GM21825 (cell line): Measurements from ENCODE around the gene EPHA3.
"Not testable (repeated sequence)": the region's sequence is repeated elsewhere in the genome, so short reads cannot be mapped to it uniquely, and the experiment has no call there.

Source experiments
- ATAC-seq: cut with Tn5 transposase; IDR thresholded peaks from one replicate; pipeline ENCODE4 v1.9.1; 2021; ENCODE audit warnings: mild to moderate bottlenecking, moderate library complexity; ENCODE audit not compliant: unreplicated experiment

EPHA3 gene

DNA sequence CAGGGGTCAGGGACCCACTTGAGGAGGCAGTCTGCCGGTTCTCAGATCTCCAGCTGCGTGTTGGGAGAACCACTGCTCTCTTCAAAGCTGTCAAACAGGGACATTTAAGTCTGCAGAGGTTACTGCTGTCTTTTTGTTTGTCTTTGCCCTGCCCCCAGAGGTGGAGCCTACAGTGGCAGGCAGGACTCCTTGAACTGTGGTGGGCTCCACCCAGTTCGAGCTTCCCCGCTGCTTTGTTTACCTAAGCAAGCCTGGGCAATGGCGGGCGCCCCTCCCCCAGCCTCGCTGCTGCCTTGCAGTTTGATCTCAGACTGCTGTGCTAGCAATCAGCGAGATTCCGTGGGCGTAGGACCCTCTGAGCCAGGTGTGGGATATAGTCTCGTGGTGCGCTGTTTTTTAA is 243.5 kb downstream of the EPHA3 start:
- ATAC-seq = not testable (repeated sequence)

DNA sequence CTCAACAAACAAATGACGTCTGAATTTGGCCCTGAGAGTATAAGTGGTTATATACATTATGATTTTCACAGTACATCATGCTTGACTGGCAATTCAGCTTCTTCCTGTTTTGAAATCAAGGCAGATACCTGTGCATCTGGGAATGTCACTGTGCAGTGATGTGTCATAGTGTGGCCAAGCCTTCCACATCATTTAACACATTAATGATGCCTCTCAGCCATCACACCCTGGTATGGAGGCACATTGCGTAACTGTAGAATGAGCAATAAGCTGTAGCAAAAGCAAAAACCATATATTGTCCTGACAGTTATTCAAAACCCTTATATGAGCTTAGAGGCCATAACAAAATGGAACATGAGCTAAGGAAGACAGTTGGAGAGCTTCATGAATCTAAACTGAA is 246.0 kb downstream of the EPHA3 start:
- no peak for ATAC-seq

DNA sequence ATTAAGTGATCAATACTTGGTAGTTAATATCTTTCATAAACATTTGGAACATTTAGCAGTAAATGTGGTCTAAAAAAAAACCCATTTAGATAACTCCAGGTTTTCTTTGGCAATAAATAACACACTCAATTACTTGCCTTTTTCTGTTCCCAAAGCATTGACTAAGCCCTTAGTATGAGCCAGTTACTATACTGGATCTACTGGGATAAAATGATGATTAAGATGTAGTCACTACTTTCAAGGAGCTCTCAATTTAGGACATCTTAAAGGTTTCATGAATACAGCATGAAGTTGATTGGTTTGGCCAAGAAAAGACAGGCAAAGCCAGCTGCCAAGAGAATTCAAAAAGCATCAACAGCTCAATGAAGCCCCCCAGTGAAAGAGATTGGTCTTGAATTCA is 250.9 kb downstream of the EPHA3 start:
- ATAC-seq = no peak

GRCh38 chr3:89360156-89360555 is 252.7 kb downstream of the EPHA3 start:
- no peak for ATAC-seq

GRCh38 chr3:89362496-89362895 is 255.1 kb downstream of the EPHA3 start:
- ATAC-seq = no peak

DNA sequence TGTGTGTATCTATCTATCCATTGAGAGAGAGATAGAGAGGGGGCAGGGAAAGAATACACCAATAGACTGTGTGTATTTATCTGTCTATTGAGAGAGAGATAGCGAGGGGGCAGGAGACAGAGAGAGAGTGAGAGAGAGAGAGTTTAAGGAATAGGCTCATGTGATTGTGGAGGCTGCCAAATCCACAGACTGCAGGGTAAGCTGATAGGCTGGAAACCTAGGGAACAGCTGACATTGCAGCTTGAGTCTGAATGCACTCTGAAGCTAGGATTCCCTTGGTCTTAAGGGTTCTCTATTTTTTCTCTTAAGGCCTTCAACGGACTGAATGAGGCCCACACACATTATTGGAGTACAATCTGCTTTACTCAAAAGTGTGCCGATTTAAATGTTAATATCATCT is 255.8 kb downstream of the EPHA3 start:
- ATAC-seq = no peak

- no peak for ATAC-seq
These were observed 256.9 kb downstream of the EPHA3 start for GRCh38 chr3:89364314-89364713.

- no peak for ATAC-seq
These were observed 259.7 kb downstream of the EPHA3 start for GRCh38 chr3:89367166-89367565.

GRCh38 chr3:89368846-89369245 is 261.4 kb downstream of the EPHA3 start:
- no peak for ATAC-seq

GRCh38 chr3:89372456-89372855 is 265.0 kb downstream of the EPHA3 start:
- no peak for ATAC-seq

- ATAC-seq = no peak
These were observed 266.0 kb downstream of the EPHA3 start for GRCh38 chr3:89373434-89373833.

DNA sequence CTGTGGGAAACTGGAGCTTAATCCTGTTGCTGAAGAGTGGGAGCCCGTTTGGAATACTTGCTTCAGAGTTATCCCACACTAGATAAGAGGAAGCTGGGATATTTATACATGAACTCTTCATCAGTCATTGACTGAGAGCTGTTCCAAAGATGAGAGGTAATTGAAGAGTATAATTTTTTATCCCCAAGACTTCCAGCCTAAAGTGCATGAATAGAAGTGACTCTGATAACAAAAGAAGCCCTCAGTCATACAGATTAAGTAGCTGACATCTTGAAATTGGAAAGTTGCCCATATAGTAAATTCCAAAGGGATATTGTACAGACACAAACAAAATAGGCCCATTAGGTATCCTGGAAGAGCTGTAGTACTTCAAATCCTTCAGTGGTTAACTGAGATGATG is 268.0 kb downstream of the EPHA3 start:
- no peak for ATAC-seq

DNA sequence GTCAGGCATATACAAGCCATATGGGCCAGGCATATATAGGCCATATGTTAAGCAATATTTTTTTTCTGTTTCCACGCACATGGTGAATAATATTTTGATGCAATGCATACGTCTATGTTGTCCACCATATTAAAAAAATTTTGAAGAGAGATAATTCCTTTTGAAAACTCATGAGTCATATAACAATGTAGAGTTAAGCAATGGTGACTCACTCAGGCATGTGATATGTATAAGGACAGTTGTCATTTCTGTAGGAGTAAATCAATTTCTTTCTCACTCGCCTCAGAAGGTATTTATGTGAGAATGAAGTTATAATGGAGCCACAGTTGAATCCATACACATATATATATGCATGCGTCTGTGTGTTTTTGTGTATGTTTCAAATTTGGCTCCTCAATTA is 272.6 kb downstream of the EPHA3 start:
- ATAC-seq = no peak

DNA sequence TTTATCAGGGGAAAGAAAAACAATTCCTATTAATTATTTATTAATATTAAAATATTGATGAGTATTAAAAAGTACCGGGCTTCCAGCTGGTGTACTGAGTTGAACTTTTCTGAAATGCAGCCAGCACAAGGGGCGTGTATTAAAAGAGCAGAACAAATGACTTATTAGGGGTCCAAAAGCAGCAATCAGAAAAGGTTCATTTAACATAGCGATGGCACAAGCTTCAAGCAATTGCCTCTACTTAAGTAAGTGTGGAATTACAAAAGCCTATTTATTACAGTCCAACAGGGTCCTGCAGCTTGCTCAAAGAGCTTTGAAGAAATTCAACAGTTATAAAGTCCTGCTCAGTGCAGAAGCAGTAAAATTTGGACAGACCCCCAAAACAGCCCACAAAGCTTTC is 285.6 kb downstream of the EPHA3 start:
- no peak for ATAC-seq

DNA sequence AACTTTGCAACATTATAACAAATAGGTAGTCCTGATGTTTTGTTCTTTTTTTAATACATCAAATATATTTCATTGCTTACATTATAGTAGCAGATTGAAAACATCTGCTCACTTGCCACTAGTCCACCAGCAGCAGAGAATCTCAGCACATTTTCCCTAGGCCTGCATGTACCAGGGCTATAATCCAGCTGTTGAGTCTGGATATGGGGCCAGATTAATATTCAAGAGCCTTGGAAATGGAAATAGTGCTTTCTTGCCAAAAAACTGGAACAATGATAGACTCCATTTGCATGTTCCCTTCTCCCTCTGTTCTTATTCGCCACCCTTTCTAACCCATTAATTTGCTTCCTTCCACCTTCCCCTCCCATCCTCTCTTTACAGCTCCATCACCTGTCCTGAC is 288.0 kb downstream of the EPHA3 start:
- no peak for ATAC-seq

- no peak for ATAC-seq
These were observed 288.6 kb downstream of the EPHA3 start for GRCh38 chr3:89395996-89396395.

DNA sequence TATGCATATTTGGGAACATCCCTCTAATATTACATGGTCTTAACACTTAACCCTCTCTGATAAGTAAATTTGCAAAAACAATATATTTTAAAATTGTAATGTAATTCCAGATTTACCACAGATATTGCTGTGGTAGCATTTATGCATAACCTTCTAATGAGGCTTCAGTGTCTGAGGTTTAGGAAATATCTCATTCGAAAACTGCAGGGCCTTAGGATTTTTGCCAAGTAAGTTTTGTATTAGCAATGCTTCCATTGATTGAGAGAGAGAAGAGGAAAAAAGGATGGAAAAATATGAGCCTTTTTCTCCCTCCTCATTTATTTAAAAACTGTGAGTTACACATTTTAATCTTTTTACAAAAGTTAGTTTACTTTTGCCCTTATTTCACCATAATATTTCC is 294.6 kb downstream of the EPHA3 start:
- ATAC-seq = no peak

GRCh38 chr3:89405176-89405575 is 297.8 kb downstream of the EPHA3 start:
- no peak for ATAC-seq

- ATAC-seq = no peak
These were observed 298.2 kb downstream of the EPHA3 start for GRCh38 chr3:89405593-89405992.

GRCh38 chr3:89411201-89411600 is 303.8 kb downstream of the EPHA3 start:
- ATAC-seq = no peak

DNA sequence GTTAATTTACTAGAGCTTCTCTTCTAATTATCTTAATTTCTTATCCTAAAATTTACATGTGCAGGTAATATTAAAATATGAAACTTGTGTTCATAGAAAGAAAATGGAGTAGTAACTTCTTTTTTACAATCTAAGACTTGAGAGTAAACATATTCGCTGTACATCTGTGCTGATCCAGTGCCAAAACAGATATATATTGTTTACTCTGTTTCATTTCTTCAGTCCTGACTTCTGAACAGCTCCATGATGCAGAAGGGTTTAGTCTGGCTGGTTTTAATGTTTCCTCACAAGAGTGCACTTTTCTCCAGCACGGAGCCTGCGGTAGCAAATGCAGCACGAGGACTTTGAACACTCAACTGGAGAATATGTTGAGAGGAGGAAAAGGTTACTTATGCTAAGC is 306.8 kb downstream of the EPHA3 start:
- ATAC-seq = no peak

GRCh38 chr3:89419647-89420241 is 312.3 kb downstream of the EPHA3 start:
- no peak for ATAC-seq

DNA sequence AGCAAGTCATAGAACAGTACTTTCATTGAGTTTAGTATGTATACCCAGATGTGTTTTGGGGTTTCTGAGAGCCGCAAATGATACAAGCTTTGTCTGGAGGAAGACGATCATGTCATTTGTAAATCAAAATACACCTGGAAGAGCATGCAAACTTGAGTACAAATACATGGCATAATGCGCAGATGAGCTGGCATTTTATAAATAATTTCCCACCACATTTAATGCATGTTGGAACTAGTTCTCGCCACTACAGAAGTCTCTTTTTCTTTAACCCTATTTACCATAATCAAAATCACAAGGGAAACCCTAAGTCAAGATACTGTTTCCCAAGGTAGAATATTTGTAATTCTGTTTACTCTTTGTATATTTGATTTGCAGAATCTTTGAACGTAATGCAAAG is 318.6 kb downstream of the EPHA3 start:
- no peak for ATAC-seq
